A673 (cell line): ENCODE measurements around the gene ITSN2. TPM values are rescaled to one million over a fixed set of nuclear protein-coding genes. Genes with fewer than 3 reads are reported as not detected.

Experiments
- BruUV-seq: library from RNA; stranded (reverse); fragments of 400-500 nt; replicated peaks from 2 replicates; lab custom pipeline; 2021; lab: Mats Ljungman, UMichigan
- CTCF ChIA-PET: fragments of 300-600 bp; sonication (Branson Sonifier 250); formaldehyde crosslinking; loops from one replicate; lab custom pipeline; 2022; ENCODE audit warnings: antibody characterized with exemption; lab: Charles Lee
- POLR2A ChIA-PET: fragments of 300-600 bp; sonication (Branson Sonifier 250); formaldehyde crosslinking; loops from one replicate; lab custom pipeline; 2022; ENCODE audit warnings: antibody characterized with exemption; ENCODE audit not compliant: low non-redundant PET; lab: Charles Lee
- DNase-seq: peaks from one replicate; pipeline ENCODE4 v3.0.0-alpha.2; 2015; ENCODE audit warnings: low spot score
- H3K27ac ChIP-seq: fragments of 200-600 bp; sonication (generic); 2 replicates; pipeline ENCODE4 v1.5.1; 2016; ENCODE audit warnings: mixed run types, low read depth, mild to moderate bottlenecking, mixed read lengths, antibody characterized with exemption, low read length; ENCODE audit not compliant: poor library complexity, severe bottlenecking
- H3K27me3 ChIP-seq: fragments of 200-600 bp; sonication (generic); replicated peaks from 2 replicates; pipeline ENCODE4 v1.6.1; 2017; ENCODE audit warnings: mixed run types, low read depth, mild to moderate bottlenecking, mixed read lengths, antibody characterized with exemption, low read length; ENCODE audit not compliant: insufficient read depth, poor library complexity
- H3K36me3 ChIP-seq: fragments of 200-600 bp; sonication (generic); 2 replicates; pipeline ENCODE4 v1.6.1; 2016; ENCODE audit warnings: mixed run types, mild to moderate bottlenecking, mixed read lengths, antibody characterized with exemption, low read length; ENCODE audit not compliant: insufficient read depth, poor library complexity, severe bottlenecking
- H3K4me1 ChIP-seq: fragments of 200-600 bp; sonication (generic); 2 replicates; pipeline ENCODE4 v1.6.1; 2017; ENCODE audit warnings: mixed run types, mild to moderate bottlenecking, mixed read lengths, antibody characterized with exemption, low read length; ENCODE audit not compliant: insufficient read depth, poor library complexity, severe bottlenecking
- H3K4me3 ChIP-seq: fragments of 200-600 bp; sonication (generic); 2 replicates; pipeline ENCODE4 v1.5.1; 2016; ENCODE audit warnings: low read depth, mixed run types, mild to moderate bottlenecking, mixed read lengths, low read length; ENCODE audit not compliant: poor library complexity, severe bottlenecking
- H3K9me3 ChIP-seq: fragments of 200-600 bp; sonication (generic); 2 replicates; pipeline ENCODE4 v1.6.1; 2016; ENCODE audit warnings: mixed run types, low read depth, mild to moderate bottlenecking, mixed read lengths, antibody characterized with exemption, low read length; ENCODE audit not compliant: poor library complexity, severe bottlenecking
- CTCF ChIP-seq: fragments of 300-800, 200-600 bp; sonication (generic); conservative IDR thresholded peaks from 2 replicates; pipeline ENCODE4 v1.5.1; 2017; ENCODE audit warnings: low read depth, mild to moderate bottlenecking, antibody characterized with exemption, low read length, moderate library complexity, mixed read lengths
- EZH2 ChIP-seq: fragments of 200-600 bp; sonication (generic); IDR thresholded peaks from 2 replicates; pipeline ENCODE4 v1.6.1; 2017; ENCODE audit warnings: borderline replicate concordance, low read depth, mild to moderate bottlenecking, mixed read lengths, antibody characterized with exemption, low read length; ENCODE audit not compliant: poor library complexity, severe bottlenecking
- intact Hi-C: fragments of 100-400 bp; cut with micrococcal nuclease; formaldehyde crosslinking; loops from one replicate; pipeline ENCODE4 v1.10.0; 2022; ENCODE audit not compliant: unreplicated experiment
- total RNA-seq: library from RNA; stranded (reverse); gene quantifications from 2 replicates; pipeline ENCODE4 v1.2.3, GENCODE V29; 2021

The ITSN2 gene
- total RNA-seq, 1 experiment from 2014 or later: 16.4 TPM

- H3K4me1 ChIP-seq: no peaks in the 10 kb centered on the region
- no peaks in the 10 kb centered on the region for H3K27me3 ChIP-seq
- ChIA-PET CTCF (interaction anchor here (0.6 to 1.0 kb wide), 2 partner anchors 237 to 339 kb away, joined by 3 to 5 read pairs; partner anchors contain the start of gene ATAD2B), POLR2A (no interaction called here)
- no peak for DNase-seq
- intact Hi-C loops: loop anchor here (10.0 kb wide), 1 partner anchor 339 kb away; no protein-coding TSS in a partner anchor
- no peak for TF ChIP-seq EZH2
- no peak for TF ChIP-seq CTCF
- H3K9me3 ChIP-seq: no peaks in the 10 kb centered on the region
- no TSS peak for BruUV-seq
- no peak overlapping the region for H3K27ac ChIP-seq
- no peak overlapping the region for H3K4me3 ChIP-seq
- H3K36me3 ChIP-seq: no peaks in the 10 kb centered on the region
Observed at GRCh38 chr2:24163601-24164000, 196.7 kb downstream of the ITSN2 start.

GRCh38 chr2:24163186-24163585 is 197.2 kb downstream of the ITSN2 start:
- POLR2A ChIA-PET: no interaction called here
- BruUV-seq: no TSS peak
- H3K9me3 ChIP-seq: no peaks in the 10 kb centered on the region
- H3K4me3 ChIP-seq: no peak overlapping the region
- intact Hi-C loops: loop anchor here (10.0 kb wide), 1 partner anchor 338 kb away; no protein-coding TSS in a partner anchor
- H3K27ac ChIP-seq: no peak overlapping the region
- DNase-seq: no peak
- CTCF ChIA-PET: no interaction called here
- no peaks in the 10 kb centered on the region for H3K4me1 ChIP-seq
- H3K27me3 ChIP-seq: no peaks in the 10 kb centered on the region
- no peaks in the 10 kb centered on the region for H3K36me3 ChIP-seq
- TF ChIP-seq EZH2 (no peak), CTCF (no peak)

GRCh38 chr2:24162494-24162893 is 197.8 kb downstream of the ITSN2 start:
- Histone ChIP-seq H3K36me3 (no peaks in the 10 kb centered on the region), H3K9me3 (no peaks in the 10 kb centered on the region), H3K4me3 (no peak overlapping the region), H3K27me3 (no peaks in the 10 kb centered on the region), H3K27ac (no peak overlapping the region), H3K4me1 (no peaks in the 10 kb centered on the region)
- CTCF ChIA-PET: interaction anchor here (0.9 kb wide), 1 partner anchor 338 kb away, joined by 6 read pairs; no protein-coding TSS in a partner anchor
- BruUV-seq: no TSS peak
- intact Hi-C loops: loop anchor here (10.0 kb wide), 1 partner anchor 338 kb away; no protein-coding TSS in a partner anchor
- POLR2A ChIA-PET: no interaction called here
- TF ChIP-seq CTCF: no peak
- TF ChIP-seq EZH2: no peak
- no peak for DNase-seq
